ENCODE measurements around the gene TH.
A peak's percentile ranks its signal among the peaks of the same experiment; 100 is the strongest.

Gene TH

DNA sequence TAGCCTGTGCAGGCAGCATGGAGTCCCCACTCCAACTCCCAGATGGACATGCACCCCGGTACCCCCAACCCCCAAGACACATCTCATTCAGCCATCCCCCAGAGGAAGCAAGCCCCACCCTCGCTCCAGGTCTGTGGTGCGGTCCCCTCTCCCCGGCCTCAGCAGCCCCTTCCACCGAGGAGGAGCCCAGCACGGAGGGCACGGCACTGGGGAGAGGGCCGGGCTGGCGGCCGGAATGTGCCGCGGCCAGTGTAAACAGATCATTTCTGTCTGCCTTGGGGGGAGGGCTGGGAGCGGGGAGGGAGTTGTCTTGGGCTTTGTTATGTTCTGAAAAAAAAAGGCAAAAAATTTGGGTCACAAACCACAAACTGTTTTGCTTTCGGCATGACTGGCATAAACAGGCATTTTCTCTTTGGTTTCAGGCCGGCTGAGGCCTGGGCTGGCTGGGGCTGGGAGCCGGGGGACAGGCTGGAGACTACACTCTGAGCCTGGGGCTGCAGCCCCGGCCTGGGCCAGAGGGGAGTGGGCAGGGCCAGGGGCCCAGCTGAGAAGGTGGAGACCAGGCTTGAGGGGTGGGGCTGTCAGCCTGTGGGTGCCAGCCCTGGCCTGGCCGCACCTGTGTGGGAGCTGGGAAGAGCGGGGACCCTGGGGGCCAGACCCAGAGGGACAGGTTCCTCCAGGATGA lies 49.3 kb downstream of the TH start:
- Histone ChIP-seq H3K27ac (no peak overlapping the region), H3K27me3 (replicated peaks) (no peaks in the 10 kb centered on the region), H3K36me3 (replicated peaks) (no peaks in the 10 kb centered on the region), H3K4me3 (ENCODE audit: low read depth, low read length) (no peak overlapping the region)
- in situ Hi-C loops (cut with HindIII; ENCODE audit: low pct_ligation_motif_present, low sequenced_read_pairs): no loop called here
- TF ChIP-seq, protein P1, sequence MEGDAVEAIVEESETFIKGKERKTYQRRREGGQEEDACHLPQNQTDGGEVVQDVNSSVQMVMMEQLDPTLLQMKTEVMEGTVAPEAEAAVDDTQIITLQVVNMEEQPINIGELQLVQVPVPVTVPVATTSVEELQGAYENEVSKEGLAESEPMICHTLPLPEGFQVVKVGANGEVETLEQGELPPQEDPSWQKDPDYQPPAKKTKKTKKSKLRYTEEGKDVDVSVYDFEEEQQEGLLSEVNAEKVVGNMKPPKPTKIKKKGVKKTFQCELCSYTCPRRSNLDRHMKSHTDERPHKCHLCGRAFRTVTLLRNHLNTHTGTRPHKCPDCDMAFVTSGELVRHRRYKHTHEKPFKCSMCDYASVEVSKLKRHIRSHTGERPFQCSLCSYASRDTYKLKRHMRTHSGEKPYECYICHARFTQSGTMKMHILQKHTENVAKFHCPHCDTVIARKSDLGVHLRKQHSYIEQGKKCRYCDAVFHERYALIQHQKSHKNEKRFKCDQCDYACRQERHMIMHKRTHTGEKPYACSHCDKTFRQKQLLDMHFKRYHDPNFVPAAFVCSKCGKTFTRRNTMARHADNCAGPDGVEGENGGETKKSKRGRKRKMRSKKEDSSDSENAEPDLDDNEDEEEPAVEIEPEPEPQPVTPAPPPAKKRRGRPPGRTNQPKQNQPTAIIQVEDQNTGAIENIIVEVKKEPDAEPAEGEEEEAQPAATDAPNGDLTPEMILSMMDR (IDR thresholded peaks at IDR 0.05; ENCODE audit: low read depth, low read length, missing control alignments): no peak
- peak; percentile 27 for DNase-seq

DNA sequence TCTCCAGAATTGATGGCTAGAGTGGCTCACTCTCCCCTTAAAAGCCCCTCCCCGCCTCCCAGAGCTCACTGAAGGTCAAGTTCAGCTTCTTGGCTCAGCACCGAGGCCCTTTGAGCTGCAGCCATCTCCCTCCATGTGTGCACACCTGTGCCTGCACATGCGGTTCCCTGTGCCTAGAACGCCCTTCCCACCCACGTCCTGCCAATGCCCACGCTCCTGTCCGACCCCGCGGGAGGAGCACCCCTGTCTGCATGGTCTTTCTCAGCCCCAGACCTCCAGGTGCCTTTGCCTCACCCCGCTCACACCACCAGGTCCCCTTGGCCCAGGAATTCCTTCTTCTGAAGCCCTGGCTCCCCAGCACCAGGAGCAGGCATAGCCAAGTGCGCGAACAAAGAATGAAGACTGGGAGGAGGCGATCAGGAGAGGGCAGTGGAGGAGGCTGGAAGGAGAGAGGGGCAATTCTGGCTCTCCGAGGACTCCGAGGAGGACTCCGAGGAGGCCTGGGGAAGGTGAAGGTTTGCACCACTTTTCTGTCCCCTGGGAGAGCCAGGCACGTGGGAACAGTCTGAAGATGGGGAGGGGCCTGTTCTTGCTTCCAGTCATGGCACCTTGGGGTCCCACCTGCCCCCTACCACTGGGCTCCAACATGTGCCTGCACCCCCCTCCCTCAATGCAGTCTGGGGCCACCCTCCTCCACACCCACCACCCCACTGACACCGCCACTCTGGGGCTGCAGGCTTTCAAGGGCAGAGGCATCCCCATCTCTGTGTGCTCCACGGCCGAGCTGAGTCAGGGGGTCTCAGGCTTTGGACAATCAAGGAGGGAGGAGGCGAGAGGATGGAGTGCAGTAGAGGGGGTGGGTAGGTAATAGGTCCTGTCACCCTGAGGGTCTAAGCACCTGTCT lies 50.1 kb downstream of the TH start:
- no peaks in the 10 kb centered on the region for H3K36me3 ChIP-seq (replicated peaks)
- TF ChIP-seq, protein P1 (IDR thresholded peaks at IDR 0.05; ENCODE audit: low read depth, low read length, missing control alignments): no peak
- no peak overlapping the region for H3K27ac ChIP-seq
- no peak for DNase-seq
- H3K27me3 ChIP-seq (replicated peaks): no peaks in the 10 kb centered on the region
- in situ Hi-C loops (cut with HindIII; ENCODE audit: low pct_ligation_motif_present, low sequenced_read_pairs): no loop called here
- H3K4me3 ChIP-seq (ENCODE audit: low read depth, low read length): no peak overlapping the region

DNA sequence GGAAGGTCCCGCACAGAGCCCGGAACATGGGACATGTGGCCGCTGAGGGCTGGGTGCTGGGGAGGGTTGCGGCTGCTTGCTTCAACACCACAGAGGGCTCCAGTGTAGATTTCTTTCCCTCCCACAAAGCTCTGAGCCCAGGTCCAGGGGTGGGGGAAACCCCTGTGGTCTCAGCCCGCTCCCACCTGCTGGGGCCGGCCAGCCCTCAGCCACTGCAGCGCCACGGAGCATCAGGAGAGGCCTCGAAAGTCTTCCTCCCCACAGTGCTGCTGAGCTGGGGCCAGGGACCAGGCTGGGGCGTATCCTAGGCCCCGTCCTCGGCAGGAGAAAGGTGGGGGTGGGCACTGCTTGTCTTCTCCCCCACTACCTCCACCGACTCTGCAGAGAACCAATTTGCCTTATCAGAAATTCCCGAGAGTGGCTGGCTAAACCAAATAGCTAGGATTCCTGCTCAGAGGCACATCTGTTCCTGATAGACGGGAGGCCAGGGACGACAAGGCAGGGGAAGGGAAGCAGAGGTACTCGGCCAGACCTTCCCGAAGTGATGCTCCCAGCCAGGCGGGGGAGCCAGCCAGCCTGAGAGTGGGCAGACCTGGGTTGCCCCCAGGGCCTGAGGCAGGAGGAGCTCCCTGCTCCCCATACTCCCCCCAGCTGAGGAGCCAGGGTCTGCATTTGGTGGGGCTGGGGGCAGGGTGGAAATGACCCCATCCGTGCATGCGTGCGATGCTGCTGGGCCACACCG lies 51.1 kb downstream of the TH start:
- DNase-seq: no peak
- H3K36me3 ChIP-seq (replicated peaks): no peaks in the 10 kb centered on the region
- TF ChIP-seq, protein P1 (IDR thresholded peaks at IDR 0.05; ENCODE audit: low read depth, low read length, missing control alignments): no peak
- no peak overlapping the region for H3K27ac ChIP-seq
- H3K27me3 ChIP-seq (replicated peaks): no peaks in the 10 kb centered on the region
- H3K4me3 ChIP-seq (ENCODE audit: low read depth, low read length): no peak overlapping the region
- in situ Hi-C loops (cut with HindIII; ENCODE audit: low pct_ligation_motif_present, low sequenced_read_pairs): no loop called here

DNA sequence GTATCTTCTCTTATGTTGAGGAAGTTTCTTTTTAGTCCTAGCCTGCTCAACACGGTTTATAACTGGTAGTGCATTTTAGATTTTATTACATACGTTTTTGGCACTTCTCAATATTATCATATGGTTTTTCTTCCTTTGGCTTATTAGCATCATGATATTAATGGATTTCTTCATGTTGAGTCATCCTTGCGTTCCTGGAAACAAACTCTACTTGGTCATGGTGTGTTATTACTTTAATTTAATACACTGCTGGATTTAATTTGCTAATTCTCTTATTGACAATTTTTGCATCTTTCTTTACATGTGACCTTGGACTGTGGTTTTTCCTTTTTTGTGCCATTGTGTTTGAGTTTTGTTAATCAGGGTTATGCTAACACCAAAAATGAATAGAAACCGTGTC lies 52.9 kb downstream of the TH start:
- Histone ChIP-seq H3K4me3 (ENCODE audit: low read depth, low read length) (no peak overlapping the region), H3K27ac (no peak overlapping the region), H3K36me3 (replicated peaks) (no peaks in the 10 kb centered on the region), H3K27me3 (replicated peaks) (no peaks in the 10 kb centered on the region)
- in situ Hi-C loops (cut with HindIII; ENCODE audit: low pct_ligation_motif_present, low sequenced_read_pairs): no loop called here
- TF ChIP-seq, protein P1 (IDR thresholded peaks at IDR 0.05; ENCODE audit: low read depth, low read length, missing control alignments): no peak
- no peak for DNase-seq

DNA sequence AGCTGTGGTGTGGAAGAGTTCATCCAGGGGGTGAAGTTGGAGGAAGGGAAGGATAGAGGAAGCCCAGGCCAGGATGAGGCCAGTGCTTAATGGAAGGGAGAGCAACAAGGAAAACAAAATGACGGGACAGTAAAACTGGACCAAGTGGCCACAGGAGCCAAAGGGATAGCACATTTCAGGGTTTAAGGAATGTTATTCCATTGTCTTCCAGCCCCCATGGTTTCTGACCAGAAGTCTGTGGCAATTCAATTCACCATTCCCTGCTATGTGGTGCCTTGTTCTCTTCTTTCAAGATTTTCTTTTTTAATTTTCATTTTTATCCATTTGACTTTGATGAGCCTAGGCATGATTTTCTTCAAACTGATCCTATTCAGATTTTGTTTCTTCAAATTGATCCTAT lies 54.9 kb downstream of the TH start:
- no peaks in the 10 kb centered on the region for H3K36me3 ChIP-seq (replicated peaks)
- in situ Hi-C loops (cut with HindIII; ENCODE audit: low pct_ligation_motif_present, low sequenced_read_pairs): no loop called here
- H3K27me3 ChIP-seq (replicated peaks): no peaks in the 10 kb centered on the region
- no peak overlapping the region for H3K27ac ChIP-seq
- no peak overlapping the region for H3K4me3 ChIP-seq (ENCODE audit: low read depth, low read length)
- no peak for DNase-seq
- TF ChIP-seq, protein P1 (IDR thresholded peaks at IDR 0.05; ENCODE audit: low read depth, low read length, missing control alignments): no peak

Data from brain microvascular endothelial cell (primary cell).